Thyroid gland (tissue), 4 donors: Measurements from ENCODE around the gene ADARB2.

Experiments used
- CTCF ChIP-seq, 6 experiments: fragments of 200-600 bp in 3 of 6; fragments of 450-650 bp in 3 of 6; sonication (generic) in 3 of 6; IDR thresholded peaks; one replicate each; pipeline ENCODE4 v1.5.1; 2016 to 2019; ENCODE audit warnings: antibody characterized with exemption in 6 of 6, mild to moderate bottlenecking in 2 of 6, inconsistent platforms in 1 of 6, moderate library complexity in 1 of 6
- POLR2A ChIP-seq, 2 donors: fragments of 450-650 bp; IDR thresholded peaks; one replicate each; pipeline ENCODE4 v1.6.1; 2017; ENCODE audit warnings: antibody characterized with exemption in 2 of 2, mild to moderate bottlenecking in 2 of 2, moderate library complexity in 1 of 2

GRCh38 chr10:1548146-1548545 is 189.2 kb downstream of the ADARB2 start:
- no peak for TF ChIP-seq CTCF (IDR thresholded peaks at IDR 0.05)
- no peak for TF ChIP-seq POLR2A (IDR thresholded peaks at IDR 0.05)
